A673 (cell line): ENCODE results near the gene ILF3. TPM values are rescaled to one million over a fixed set of nuclear protein-coding genes. Genes with fewer than 3 reads are reported as not detected.

ENCODE experiments used
- BruUV-seq: library from RNA; stranded (reverse); fragments of 400-500 nt; replicated peaks from 2 replicates; lab custom pipeline; 2021; lab: Mats Ljungman, UMichigan
- CTCF ChIA-PET: fragments of 300-600 bp; sonication (Branson Sonifier 250); formaldehyde crosslinking; loops from one replicate; lab custom pipeline; 2022; ENCODE audit warnings: antibody characterized with exemption; lab: Charles Lee
- POLR2A ChIA-PET: fragments of 300-600 bp; sonication (Branson Sonifier 250); formaldehyde crosslinking; loops from one replicate; lab custom pipeline; 2022; ENCODE audit warnings: antibody characterized with exemption; ENCODE audit not compliant: low non-redundant PET; lab: Charles Lee
- DNase-seq: peaks from one replicate; pipeline ENCODE4 v3.0.0-alpha.2; 2015; ENCODE audit warnings: low spot score
- H3K27ac ChIP-seq: fragments of 200-600 bp; sonication (generic); 2 replicates; pipeline ENCODE4 v1.5.1; 2016; ENCODE audit warnings: mixed run types, low read depth, mild to moderate bottlenecking, mixed read lengths, antibody characterized with exemption, low read length; ENCODE audit not compliant: poor library complexity, severe bottlenecking
- H3K27me3 ChIP-seq: fragments of 200-600 bp; sonication (generic); replicated peaks from 2 replicates; pipeline ENCODE4 v1.6.1; 2017; ENCODE audit warnings: mixed run types, low read depth, mild to moderate bottlenecking, mixed read lengths, antibody characterized with exemption, low read length; ENCODE audit not compliant: insufficient read depth, poor library complexity
- H3K36me3 ChIP-seq: fragments of 200-600 bp; sonication (generic); 2 replicates; pipeline ENCODE4 v1.6.1; 2016; ENCODE audit warnings: mixed run types, mild to moderate bottlenecking, mixed read lengths, antibody characterized with exemption, low read length; ENCODE audit not compliant: insufficient read depth, poor library complexity, severe bottlenecking
- H3K4me1 ChIP-seq: fragments of 200-600 bp; sonication (generic); 2 replicates; pipeline ENCODE4 v1.6.1; 2017; ENCODE audit warnings: mixed run types, mild to moderate bottlenecking, mixed read lengths, antibody characterized with exemption, low read length; ENCODE audit not compliant: insufficient read depth, poor library complexity, severe bottlenecking
- H3K4me3 ChIP-seq: fragments of 200-600 bp; sonication (generic); 2 replicates; pipeline ENCODE4 v1.5.1; 2016; ENCODE audit warnings: low read depth, mixed run types, mild to moderate bottlenecking, mixed read lengths, low read length; ENCODE audit not compliant: poor library complexity, severe bottlenecking
- H3K9me3 ChIP-seq: fragments of 200-600 bp; sonication (generic); 2 replicates; pipeline ENCODE4 v1.6.1; 2016; ENCODE audit warnings: mixed run types, low read depth, mild to moderate bottlenecking, mixed read lengths, antibody characterized with exemption, low read length; ENCODE audit not compliant: poor library complexity, severe bottlenecking
- EZH2 ChIP-seq: fragments of 200-600 bp; sonication (generic); IDR thresholded peaks from 2 replicates; pipeline ENCODE4 v1.6.1; 2017; ENCODE audit warnings: borderline replicate concordance, low read depth, mild to moderate bottlenecking, mixed read lengths, antibody characterized with exemption, low read length; ENCODE audit not compliant: poor library complexity, severe bottlenecking
- intact Hi-C: fragments of 100-400 bp; cut with micrococcal nuclease; formaldehyde crosslinking; loops from one replicate; pipeline ENCODE4 v1.10.0; 2022; ENCODE audit not compliant: unreplicated experiment
- microRNA-seq: library from miRNA; unstranded; fragments of <30 nt; microRNA quantifications from one replicate; pipeline ENCODE4 v1.2.0, GENCODE V29; 2021
- total RNA-seq: library from RNA; stranded (reverse); gene quantifications from 2 replicates; pipeline ENCODE4 v1.2.3, GENCODE V29; 2021
- TF ChIP-seq, protein P1 (sequence below): fragments of 300-800, 200-600 bp; sonication (generic); conservative IDR thresholded peaks from 2 replicates; pipeline ENCODE4 v1.5.1; 2017; ENCODE audit warnings: low read depth, mild to moderate bottlenecking, antibody characterized with exemption, low read length, moderate library complexity, mixed read lengths

The ILF3 gene
- total RNA-seq, 1 experiment from 2014 or later = 683 TPM

- H3K27me3 ChIP-seq = no peaks in the 10 kb centered on the region
- BruUV-seq = no TSS peak
- CTCF ChIA-PET = no interaction called here
- no peak overlapping the region for H3K4me3 ChIP-seq
- intact Hi-C loops = no loop called here
- no peak overlapping the region for H3K27ac ChIP-seq
- H3K4me1 ChIP-seq = no peaks in the 10 kb centered on the region
- peaks cover 5% of the 10 kb centered on the region for H3K9me3 ChIP-seq
- POLR2A ChIA-PET = no interaction called here
- TF ChIP-seq, protein P1, sequence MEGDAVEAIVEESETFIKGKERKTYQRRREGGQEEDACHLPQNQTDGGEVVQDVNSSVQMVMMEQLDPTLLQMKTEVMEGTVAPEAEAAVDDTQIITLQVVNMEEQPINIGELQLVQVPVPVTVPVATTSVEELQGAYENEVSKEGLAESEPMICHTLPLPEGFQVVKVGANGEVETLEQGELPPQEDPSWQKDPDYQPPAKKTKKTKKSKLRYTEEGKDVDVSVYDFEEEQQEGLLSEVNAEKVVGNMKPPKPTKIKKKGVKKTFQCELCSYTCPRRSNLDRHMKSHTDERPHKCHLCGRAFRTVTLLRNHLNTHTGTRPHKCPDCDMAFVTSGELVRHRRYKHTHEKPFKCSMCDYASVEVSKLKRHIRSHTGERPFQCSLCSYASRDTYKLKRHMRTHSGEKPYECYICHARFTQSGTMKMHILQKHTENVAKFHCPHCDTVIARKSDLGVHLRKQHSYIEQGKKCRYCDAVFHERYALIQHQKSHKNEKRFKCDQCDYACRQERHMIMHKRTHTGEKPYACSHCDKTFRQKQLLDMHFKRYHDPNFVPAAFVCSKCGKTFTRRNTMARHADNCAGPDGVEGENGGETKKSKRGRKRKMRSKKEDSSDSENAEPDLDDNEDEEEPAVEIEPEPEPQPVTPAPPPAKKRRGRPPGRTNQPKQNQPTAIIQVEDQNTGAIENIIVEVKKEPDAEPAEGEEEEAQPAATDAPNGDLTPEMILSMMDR = no peak
- no peak for TF ChIP-seq EZH2
- no peaks in the 10 kb centered on the region for H3K36me3 ChIP-seq
- no peak for DNase-seq
Measured at GRCh38 chr19:10736916-10737551, 82.9 kb downstream of the ILF3 start.

DNA sequence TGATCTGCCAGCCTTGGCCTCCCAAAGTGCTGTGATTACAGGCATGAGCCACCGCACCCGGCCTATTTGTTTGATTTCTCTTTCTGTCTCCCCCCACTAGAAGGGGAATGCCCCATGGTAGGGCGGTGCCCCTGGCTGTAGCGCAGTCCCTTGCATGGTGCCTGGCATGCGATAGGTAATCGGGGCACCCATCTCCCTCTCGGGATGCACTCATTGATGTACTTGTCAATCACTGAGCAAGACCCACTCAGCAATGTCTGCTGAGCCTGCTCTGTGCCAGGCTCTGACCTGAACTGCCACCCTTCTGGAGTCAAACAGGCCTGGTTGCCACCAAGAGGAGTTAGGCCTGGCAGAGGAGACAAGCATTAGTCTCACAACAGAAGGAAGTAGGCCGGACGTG, 83.6 kb downstream of the ILF3 start:
- POLR2A ChIA-PET = no interaction called here
- Histone ChIP-seq H3K36me3 (no peaks in the 10 kb centered on the region), H3K27me3 (no peaks in the 10 kb centered on the region), H3K4me3 (no peak overlapping the region), H3K27ac (no peak overlapping the region), H3K9me3 (peaks cover 5% of the 10 kb centered on the region), H3K4me1 (no peaks in the 10 kb centered on the region)
- TF ChIP-seq EZH2 = no peak
- TF ChIP-seq, protein P1 = no peak
- no TSS peak for BruUV-seq
- no peak for DNase-seq
- intact Hi-C loops = no loop called here
- CTCF ChIA-PET = no interaction called here

DNA sequence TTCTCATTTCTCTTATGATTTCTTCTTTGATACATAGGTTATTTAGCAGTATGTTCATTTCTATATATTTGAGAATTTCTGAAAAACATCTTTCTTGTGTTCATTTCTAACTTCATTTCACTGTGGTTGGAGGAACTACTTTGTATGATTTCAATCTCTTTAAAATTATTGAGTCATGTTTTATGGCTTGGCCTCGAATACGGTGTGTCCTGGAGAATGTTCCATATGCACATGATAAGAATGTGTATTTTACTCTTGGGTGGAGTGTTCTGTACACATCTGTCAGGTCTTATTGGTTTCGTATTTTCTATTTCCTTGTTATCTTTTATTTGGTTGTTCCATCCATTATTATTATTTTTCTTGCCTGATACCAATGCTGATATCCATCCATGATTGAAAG, 86.7 kb downstream of the ILF3 start:
- no TSS peak for BruUV-seq

More for the DNA sequence above, 86.7 kb downstream of the ILF3 start:
- H3K27me3 ChIP-seq = no peaks in the 10 kb centered on the region
- H3K4me3 ChIP-seq = no peak overlapping the region
- DNase-seq = no peak
- H3K9me3 ChIP-seq = peaks cover 5% of the 10 kb centered on the region
- no peaks in the 10 kb centered on the region for H3K36me3 ChIP-seq
- H3K4me1 ChIP-seq = no peaks in the 10 kb centered on the region
- no peak overlapping the region for H3K27ac ChIP-seq
- intact Hi-C loops = no loop called here
- TF ChIP-seq, protein P1 = no peak
- no peak for TF ChIP-seq EZH2
- CTCF ChIA-PET = no interaction called here
- POLR2A ChIA-PET = no interaction called here

Small RNA genes within 50 kb of the gene (microRNA-seq; reads per million reads assigned to microRNA genes)
- not detected for gene MIR638

Other genes starting within 250 kb of the ILF3 start
- 32.5 and 40.1 TPM in 2 replicates for gene PDE4A, start 233.8 kb upstream of the ILF3 start, total RNA-seq
- gene KEAP1, start 151.0 kb upstream of the ILF3 start, total RNA-seq = 112 TPM in 2 replicates
- gene S1PR5, start 136.9 kb upstream of the ILF3 start, total RNA-seq = 0.41 and 1.1 TPM in 2 replicates
- gene ATG4D, start 110.4 kb upstream of the ILF3 start, total RNA-seq = 52.1 and 57.1 TPM in 2 replicates
- gene KRI1, start 88.3 kb upstream of the ILF3 start, total RNA-seq = 45.2 and 47.8 TPM in 2 replicates
- 12.7 and 14.6 TPM in 2 replicates for gene CDKN2D, start 85.4 kb upstream of the ILF3 start, total RNA-seq
- gene AP1M2, start 67.0 kb upstream of the ILF3 start, total RNA-seq = 2.5 and 2.8 TPM in 2 replicates
- 35.4 and 52.2 TPM in 2 replicates for gene SLC44A2, start 28.8 kb upstream of the ILF3 start, total RNA-seq
- gene QTRT1, start 47.1 kb downstream of the ILF3 start, total RNA-seq = 82.4 and 89.6 TPM in 2 replicates
- 143 and 155 TPM in 2 replicates for gene DNM2, start 63.7 kb downstream of the ILF3 start, total RNA-seq
- gene TMED1, start 181.9 kb downstream of the ILF3 start, total RNA-seq = 23.1 and 27.3 TPM in 2 replicates
- not detected in 2 replicates for gene C19orf38, start 194.1 kb downstream of the ILF3 start, total RNA-seq
- 78.7 and 81.5 TPM in 2 replicates for gene CARM1, start 217.2 kb downstream of the ILF3 start, total RNA-seq